HCT116 (cell line): ENCODE data around the gene HCAR1.

Experiments
- CEBPB ChIP-seq: IDR thresholded peaks from 2 replicates; pipeline ENCODE4 v1.6.1; 2012; ENCODE audit warnings: low read depth
- EGR1 ChIP-seq: IDR thresholded peaks from 2 replicates; pipeline ENCODE4 v1.6.1; 2012; ENCODE audit warnings: low read depth
- EZH2 ChIP-seq: fragments of 200-600 bp; sonication (generic); IDR thresholded peaks from 2 replicates; pipeline ENCODE4 v1.6.1; 2017; ENCODE audit warnings: antibody characterized with exemption, mixed run types
- EZH2phosphoT487 ChIP-seq: fragments of 200-600 bp; IDR thresholded peaks from 2 replicates; pipeline ENCODE4 v1.6.1; 2018; ENCODE audit warnings: antibody characterized with exemption, borderline replicate concordance
- FOSL1 ChIP-seq: IDR thresholded peaks from 2 replicates; pipeline ENCODE4 v1.6.1; 2012; ENCODE audit warnings: low read depth
- MAX ChIP-seq: IDR thresholded peaks from 2 replicates; pipeline ENCODE4 v1.6.1; 2012
- POLR2A ChIP-seq: IDR thresholded peaks from 2 replicates; pipeline ENCODE4 v1.7.0; 2011; ENCODE audit warnings: borderline replicate concordance; ENCODE audit not compliant: insufficient read depth, insufficient read length; ENCODE audit errors: extremely low read depth
- POLR2AphosphoS5 ChIP-seq: IDR thresholded peaks from 2 replicates; pipeline ENCODE4 v1.6.1; 2011; ENCODE audit warnings: mild to moderate bottlenecking, low read depth, low read length, moderate library complexity
- RAD21 ChIP-seq: IDR thresholded peaks from 2 replicates; pipeline ENCODE4 v1.6.1; 2012; ENCODE audit warnings: low read depth, mild to moderate bottlenecking
- REST ChIP-seq: IDR thresholded peaks from 2 replicates; pipeline ENCODE4 v1.6.1; 2012; ENCODE audit warnings: low read depth
- SP1 ChIP-seq: IDR thresholded peaks from 2 replicates; pipeline ENCODE4 v1.6.1; 2012; ENCODE audit warnings: low read depth
- TF ChIP-seq, protein P1 (sequence below), 3 experiments: fragments of 200-600 bp in 1 of 3; sonication (generic) in 1 of 3; IDR thresholded peaks in 2 of 3; conservative IDR thresholded peaks in 1 of 3; 2 replicates each; pipeline ENCODE4 v1.5.1; 2012 to 2017; ENCODE audit warnings: low read depth in 2 of 3, low read length in 2 of 3, antibody characterized with exemption in 1 of 3, borderline replicate concordance in 1 of 3, control low read depth in 1 of 3, mild to moderate bottlenecking in 1 of 3, mixed read lengths in 1 of 3, mixed run types in 1 of 3, moderate library complexity in 1 of 3; ENCODE audit not compliant: insufficient read depth in 1 of 3

DNA sequence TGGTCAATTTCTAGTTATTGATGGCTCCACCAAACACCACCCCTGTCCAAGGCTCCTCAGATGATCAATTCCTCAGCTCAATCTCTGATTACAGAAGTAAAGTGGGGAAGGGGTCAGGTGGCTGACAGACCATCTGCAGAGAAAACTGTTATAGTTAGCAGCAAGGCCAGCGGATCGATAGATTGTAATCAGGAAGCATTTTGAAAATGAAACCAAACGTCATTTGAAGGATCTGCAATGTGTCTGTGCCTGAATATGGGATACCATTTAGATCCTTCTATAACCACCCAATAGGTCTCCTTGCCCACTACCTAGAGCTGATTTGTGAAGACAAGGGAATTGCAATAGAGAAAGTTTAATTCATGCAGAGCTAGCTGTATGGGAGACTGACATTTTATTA is 39.1 kb downstream of the HCAR1 start:
- TF ChIP-seq, protein P1, sequence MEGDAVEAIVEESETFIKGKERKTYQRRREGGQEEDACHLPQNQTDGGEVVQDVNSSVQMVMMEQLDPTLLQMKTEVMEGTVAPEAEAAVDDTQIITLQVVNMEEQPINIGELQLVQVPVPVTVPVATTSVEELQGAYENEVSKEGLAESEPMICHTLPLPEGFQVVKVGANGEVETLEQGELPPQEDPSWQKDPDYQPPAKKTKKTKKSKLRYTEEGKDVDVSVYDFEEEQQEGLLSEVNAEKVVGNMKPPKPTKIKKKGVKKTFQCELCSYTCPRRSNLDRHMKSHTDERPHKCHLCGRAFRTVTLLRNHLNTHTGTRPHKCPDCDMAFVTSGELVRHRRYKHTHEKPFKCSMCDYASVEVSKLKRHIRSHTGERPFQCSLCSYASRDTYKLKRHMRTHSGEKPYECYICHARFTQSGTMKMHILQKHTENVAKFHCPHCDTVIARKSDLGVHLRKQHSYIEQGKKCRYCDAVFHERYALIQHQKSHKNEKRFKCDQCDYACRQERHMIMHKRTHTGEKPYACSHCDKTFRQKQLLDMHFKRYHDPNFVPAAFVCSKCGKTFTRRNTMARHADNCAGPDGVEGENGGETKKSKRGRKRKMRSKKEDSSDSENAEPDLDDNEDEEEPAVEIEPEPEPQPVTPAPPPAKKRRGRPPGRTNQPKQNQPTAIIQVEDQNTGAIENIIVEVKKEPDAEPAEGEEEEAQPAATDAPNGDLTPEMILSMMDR (IDR thresholded peaks at IDR 0.05 in 2 of 3, conservative IDR thresholded peaks at IDR 0.05 in 1 of 3; ENCODE audit: borderline replicate concordance in 1 of 3, insufficient read depth in 1 of 3, low read depth in 2 of 3, low read length in 2 of 3), result no peak
- TF ChIP-seq EGR1 (no peak), CEBPB (no peak), RAD21 (no peak), POLR2A (no peak), POLR2AphosphoS5 (no peak), EZH2phosphoT487 (no peak), MAX (no peak), REST (no peak), EZH2 (no peak), FOSL1 (no peak), SP1 (no peak)
